Naive thymus-derived CD4-positive, alpha-beta T cell (primary cell): ENCODE data around the gene DOCK2. TPM values are rescaled to one million over a fixed set of nuclear protein-coding genes. Genes with fewer than 3 reads are reported as not detected.

Experiments
- ATAC-seq: fragments of 150-1000 bp; cut with Tn5 transposase; 2 replicates; pipeline ENCODE4 v1.10.0; 2021; ENCODE audit warnings: mild to moderate bottlenecking, moderate library complexity
- CTCF ChIA-PET: fragments of 350-600 bp; sonication (Branson Sonifier 250); formaldehyde crosslinking; loops from one replicate; lab custom pipeline; 2021; ENCODE audit warnings: antibody characterized with exemption; lab: Charles Lee
- POLR2A ChIA-PET: fragments of 350-600 bp; sonication (Branson Sonifier 250); formaldehyde crosslinking; loops from one replicate; lab custom pipeline; 2021; ENCODE audit warnings: antibody characterized with exemption, inconsistent platforms; lab: Charles Lee
- DNase-seq, 9 donors: peaks; one replicate each; pipeline versions ENCODE4 v3.0.0 to v3.0.0-alpha.2; 2020 to 2022; ENCODE audit warnings: mixed read lengths in 1 of 9
- H3K27ac ChIP-seq: one replicate; pipeline ENCODE4 v1.7.0; 2013; ENCODE audit warnings: mild to moderate bottlenecking, low read depth, low read length, moderate library complexity
- H3K27me3 ChIP-seq, 2 donors: one replicate each; pipeline ENCODE4 v1.7.0; 2013; ENCODE audit warnings: low read length in 2 of 2, mild to moderate bottlenecking in 2 of 2, moderate library complexity in 2 of 2; ENCODE audit not compliant: control insufficient read depth in 2 of 2, insufficient read depth in 2 of 2
- H3K36me3 ChIP-seq, 3 experiments: 1 replicate in 2 of 3; 2 replicates in 1 of 3; pipeline ENCODE4 v1.7.0; 2013; ENCODE audit warnings: low read length in 3 of 3, mild to moderate bottlenecking in 3 of 3, moderate library complexity in 1 of 3; ENCODE audit not compliant: insufficient read depth in 3 of 3, control insufficient read depth in 2 of 3
- H3K4me1 ChIP-seq, 2 donors: one replicate each; pipeline ENCODE4 v1.7.0; 2013; ENCODE audit warnings: low read length in 2 of 2, mild to moderate bottlenecking in 2 of 2, moderate library complexity in 1 of 2; ENCODE audit not compliant: control insufficient read depth in 2 of 2, insufficient read depth in 2 of 2
- H3K4me3 ChIP-seq: 2 replicates; pipeline ENCODE4 v1.7.0; 2013; ENCODE audit warnings: mild to moderate bottlenecking, low read length
- H3K9me3 ChIP-seq, 3 experiments: 1 replicate in 2 of 3; 2 replicates in 1 of 3; pipeline ENCODE4 v1.7.0; 2013; ENCODE audit warnings: low read length in 3 of 3; ENCODE audit not compliant: control insufficient read depth in 2 of 3
- H3K27ac Mint-ChIP-seq, 9 donors: one replicate each; pipeline ENCODE4 v1.8.0; 2020 to 2022; ENCODE audit warnings: mixed read lengths in 9 of 9, mild to moderate bottlenecking in 8 of 9, moderate library complexity in 5 of 9, inconsistent platforms in 2 of 9
- H3K27me3 Mint-ChIP-seq, 5 donors: one replicate each; pipeline ENCODE4 v1.8.0; 2021 to 2022; ENCODE audit warnings: mixed read lengths in 5 of 5, mild to moderate bottlenecking in 1 of 5
- H3K36me3 Mint-ChIP-seq, 5 donors: one replicate each; pipeline ENCODE4 v1.8.0; 2020 to 2022; ENCODE audit warnings: mixed read lengths in 5 of 5, mild to moderate bottlenecking in 3 of 5, inconsistent platforms in 1 of 5
- H3K4me1 Mint-ChIP-seq, 7 donors: one replicate each; pipeline ENCODE4 v1.8.0; 2020 to 2022; ENCODE audit warnings: mixed read lengths in 7 of 7, mild to moderate bottlenecking in 3 of 7, inconsistent platforms in 1 of 7
- H3K4me3 Mint-ChIP-seq, 10 donors: one replicate each; pipeline ENCODE4 v1.8.0; 2020 to 2022; ENCODE audit warnings: mild to moderate bottlenecking in 10 of 10, mixed read lengths in 10 of 10, moderate library complexity in 6 of 10, inconsistent platforms in 2 of 10
- H3K9me3 Mint-ChIP-seq, 11 donors: one replicate each; pipeline ENCODE4 v1.8.0; 2020 to 2022; ENCODE audit warnings: mixed read lengths in 11 of 11, mild to moderate bottlenecking in 4 of 11, inconsistent platforms in 1 of 11, moderate library complexity in 1 of 11
- intact Hi-C, 2 donors: fragments of 100-400 bp; cut with micrococcal nuclease; formaldehyde crosslinking; loops; one replicate each; pipeline ENCODE4 v1.15.1; 2023
- polyA plus RNA-seq, 2 donors: library from polyadenylated mRNA; unstranded; fragments of 300-500 nt; fragmentation: Illumina TruSeq; gene quantifications; one replicate each; pipeline ENCODE4 v1.2.3, GENCODE V29; 2021
- total RNA-seq, 6 experiments: library from RNA in 5 of 6; stranded (reverse) in 5 of 6; gene quantifications; 1 replicate in 5 of 6; 2 replicates in 1 of 6; pipeline ENCODE4 v1.2.3 and lab custom pipeline; 2021 to 2026

The DOCK2 gene
- total and polyA plus RNA-seq, 7 experiments from 2014 or later = 63.7 to 345 (median 202) TPM

DNA sequence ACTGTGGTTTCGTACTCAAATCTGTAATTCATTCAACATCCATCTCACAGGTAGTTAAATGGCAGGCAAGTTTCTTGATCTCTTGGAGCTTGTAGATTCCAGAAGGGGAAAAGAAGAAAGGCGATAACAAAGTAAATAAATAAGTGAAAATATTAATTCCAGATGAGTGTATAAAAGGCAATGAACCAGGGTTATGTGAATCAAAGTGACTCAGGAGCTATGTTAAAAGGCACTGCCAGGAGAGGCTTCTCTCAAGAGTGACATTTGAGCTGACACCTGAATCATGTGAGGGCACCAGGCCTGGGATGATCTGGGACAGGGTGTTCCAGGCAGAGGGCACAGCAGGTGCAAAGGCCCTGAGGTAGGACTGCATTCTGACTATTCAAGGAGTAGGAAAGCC lies 45.0 kb downstream of the DOCK2 start:
- CTCF ChIA-PET = no interaction called here
- H3K27ac ChIP-seq = no peak overlapping the region
- POLR2A ChIA-PET = no interaction called here

DNA sequence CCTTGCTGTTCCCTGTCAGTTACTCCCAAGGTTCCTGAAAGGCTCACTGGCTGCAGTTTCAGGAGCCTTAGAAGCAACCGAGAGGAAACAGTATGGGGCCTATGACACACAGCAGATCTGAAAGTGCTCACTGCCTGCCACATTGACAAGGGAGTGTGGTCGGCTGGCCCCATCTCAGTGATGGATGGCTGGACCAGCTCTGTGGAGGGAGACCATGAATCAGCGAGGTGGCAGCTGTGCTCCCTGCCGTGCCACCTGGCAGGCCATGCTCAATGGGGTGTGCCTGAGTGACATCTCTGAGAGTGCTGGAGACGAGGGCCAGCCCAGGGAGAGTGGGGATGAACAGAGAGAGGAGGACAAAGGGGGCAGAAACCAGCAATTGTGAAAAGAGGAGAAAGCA lies 49.1 kb downstream of the DOCK2 start:
- H3K27ac ChIP-seq = no peak overlapping the region
- Mint-ChIP-seq H3K27ac (peak overlapping the region in 4 of 9 donors; percentile 38 to 62 (median 48)), H3K9me3 (no peaks in the 10 kb centered on the region), H3K4me1 (peaks cover 0 to 6% (median 0%) of the 10 kb centered on the region in 7 donors), H3K27me3 (no peaks in the 10 kb centered on the region), H3K4me3 (no peak overlapping the region), H3K36me3 (peaks cover 26 to 77% (median 60%) of the 10 kb centered on the region in 5 donors)
- intact Hi-C loops = no loop called here
- H3K4me1 ChIP-seq = no peaks in the 10 kb centered on the region
- H3K4me3 ChIP-seq = no peak overlapping the region
- ChIA-PET CTCF (no interaction called here), POLR2A (interaction anchor here (0.7 kb wide), 1 partner anchor 12 kb away, joined by 3 read pairs; no protein-coding TSS in a partner anchor)
- no peaks in the 10 kb centered on the region for H3K27me3 ChIP-seq
- peaks cover 23 to 97% (median 30%) of the 10 kb centered on the region in 3 experiments for H3K36me3 ChIP-seq
- H3K9me3 ChIP-seq = no peaks in the 10 kb centered on the region
- ATAC-seq = no peak
- no peak for DNase-seq

More for the DNA sequence above, 45.0 kb downstream of the DOCK2 start:
- no peaks in the 10 kb centered on the region for H3K9me3 ChIP-seq
- ATAC-seq = no peak
- Mint-ChIP-seq H3K4me3 (no peak overlapping the region), H3K4me1 (peaks cover 0 to 6% (median 0%) of the 10 kb centered on the region in 7 donors), H3K9me3 (no peaks in the 10 kb centered on the region), H3K27me3 (no peaks in the 10 kb centered on the region), H3K36me3 (peaks cover 32 to 77% (median 58%) of the 10 kb centered on the region in 5 donors), H3K27ac (no peak overlapping the region)
- intact Hi-C loops = no loop called here
- DNase-seq = no peak
- peaks cover 19 to 98% (median 22%) of the 10 kb centered on the region in 3 experiments for H3K36me3 ChIP-seq
- H3K4me3 ChIP-seq = no peak overlapping the region
- H3K4me1 ChIP-seq = no peaks in the 10 kb centered on the region
- no peaks in the 10 kb centered on the region for H3K27me3 ChIP-seq

DNA sequence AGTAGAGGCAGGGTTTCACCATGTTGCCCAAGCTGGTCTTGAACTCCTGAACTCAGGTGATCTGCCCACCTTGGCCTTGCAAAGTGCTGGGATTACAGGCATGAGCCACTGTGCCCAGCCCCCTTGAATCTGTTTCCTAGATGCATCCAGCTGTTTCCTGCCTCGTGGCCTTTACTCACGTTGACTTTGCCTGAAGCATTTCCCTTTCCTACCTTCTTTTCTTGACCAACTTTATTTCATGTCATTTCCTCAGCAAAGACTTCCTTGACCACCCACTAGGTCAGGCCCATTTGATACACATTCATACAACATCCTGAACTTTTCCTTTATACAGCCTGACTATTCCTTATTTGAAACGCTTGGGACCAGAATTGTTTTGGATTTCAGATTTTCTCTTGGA lies 51.0 kb downstream of the DOCK2 start:
- ATAC-seq (no peak), DNase-seq (no peak)
- intact Hi-C loops = no loop called here
- no peaks in the 10 kb centered on the region for H3K27me3 Mint-ChIP-seq
- Histone ChIP-seq H3K9me3 (no peaks in the 10 kb centered on the region), H3K36me3 (peaks cover 19 to 95% (median 33%) of the 10 kb centered on the region in 3 experiments), H3K27me3 (no peaks in the 10 kb centered on the region), H3K4me1 (no peaks in the 10 kb centered on the region), H3K4me3 (no peak overlapping the region), H3K27ac (no peak overlapping the region)
- peaks cover 0 to 12% (median 0%) of the 10 kb centered on the region in 7 donors for H3K4me1 Mint-ChIP-seq
- H3K27ac Mint-ChIP-seq = peak overlapping the region in 2 of 9 donors; percentile 23 to 61
- POLR2A ChIA-PET = interaction anchor here (1.3 kb wide), 2 partner anchors 47 to 50 kb away, joined by 3 to 4 read pairs; no protein-coding TSS in a partner anchor
- H3K36me3 Mint-ChIP-seq = peaks cover 22 to 72% (median 55%) of the 10 kb centered on the region in 5 donors
- no peak overlapping the region for H3K4me3 Mint-ChIP-seq
- no peaks in the 10 kb centered on the region for H3K9me3 Mint-ChIP-seq
- CTCF ChIA-PET = no interaction called here

DNA sequence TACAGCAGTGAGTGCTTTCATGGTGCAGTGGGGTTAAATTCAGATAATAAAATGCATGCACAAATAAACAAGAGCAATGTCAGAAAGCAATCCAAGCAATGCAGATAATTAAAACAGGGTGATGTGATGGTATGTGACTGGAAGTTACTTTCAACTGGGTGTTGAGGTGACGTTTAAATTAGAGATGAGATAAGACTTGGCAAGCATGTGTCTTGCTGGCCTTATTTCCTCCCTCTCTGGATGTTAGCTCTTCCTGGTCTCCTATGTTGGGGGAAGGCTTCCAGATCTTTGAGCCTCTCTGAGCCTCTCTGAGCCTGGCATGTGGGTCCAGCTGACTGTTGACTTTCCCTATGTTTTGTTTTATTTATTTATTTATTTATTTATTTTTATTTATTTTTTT lies 54.4 kb downstream of the DOCK2 start:
- Mint-ChIP-seq H3K27me3 (no peaks in the 10 kb centered on the region), H3K4me3 (no peak overlapping the region), H3K27ac (peak overlapping the region in 1 of 9 donors; percentile 45), H3K4me1 (peaks cover 0 to 12% (median 0%) of the 10 kb centered on the region in 7 donors), H3K36me3 (peaks cover 12 to 76% (median 57%) of the 10 kb centered on the region in 5 donors), H3K9me3 (no peaks in the 10 kb centered on the region)
- peaks cover 15 to 93% (median 21%) of the 10 kb centered on the region in 3 experiments for H3K36me3 ChIP-seq
- no peaks in the 10 kb centered on the region for H3K9me3 ChIP-seq
- ChIA-PET CTCF (no interaction called here), POLR2A (no interaction called here)
- intact Hi-C loops = no loop called here
- no peak overlapping the region for H3K4me3 ChIP-seq
- no peak for ATAC-seq
- no peaks in the 10 kb centered on the region for H3K4me1 ChIP-seq
- H3K27ac ChIP-seq = no peak overlapping the region
- no peak for DNase-seq
- no peaks in the 10 kb centered on the region for H3K27me3 ChIP-seq

DNA sequence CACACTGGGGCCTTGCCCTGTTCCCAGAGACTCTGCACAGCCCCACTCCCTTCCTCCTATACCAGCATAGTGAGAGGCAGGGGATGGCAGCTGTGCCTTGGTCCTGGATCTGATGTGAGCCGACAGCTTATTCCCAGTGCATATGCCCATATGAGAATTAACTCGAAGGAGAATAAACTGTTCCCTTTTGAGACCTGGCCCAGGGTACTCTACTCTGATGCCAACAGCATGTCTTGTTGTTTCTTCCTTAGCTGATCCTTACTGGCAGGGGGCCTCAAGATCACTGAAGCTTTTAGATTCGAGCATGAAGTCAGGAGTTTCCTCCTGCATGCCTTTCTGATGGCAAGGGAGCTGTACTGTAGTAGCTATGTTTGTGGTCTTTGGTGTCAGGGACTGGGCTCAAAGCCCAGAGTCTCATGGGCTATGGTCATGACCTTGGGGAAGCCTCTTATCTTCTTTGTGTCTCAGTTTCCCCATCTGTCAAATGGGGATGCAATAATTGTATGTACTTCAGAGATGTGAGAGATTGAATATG lies 57.1 kb downstream of the DOCK2 start:
- peak overlapping the region in 1 of 9 donors; percentile 27 for H3K27ac Mint-ChIP-seq
- Histone ChIP-seq H3K27ac (no peak overlapping the region), H3K27me3 (no peaks in the 10 kb centered on the region), H3K4me3 (no peak overlapping the region), H3K9me3 (no peaks in the 10 kb centered on the region), H3K4me1 (no peaks in the 10 kb centered on the region), H3K36me3 (peaks cover 27 to 95% (median 35%) of the 10 kb centered on the region in 3 experiments)
- CTCF ChIA-PET = no interaction called here
- no peaks in the 10 kb centered on the region for H3K27me3 Mint-ChIP-seq
- POLR2A ChIA-PET = no interaction called here
- no peaks in the 10 kb centered on the region for H3K9me3 Mint-ChIP-seq
- H3K4me3 Mint-ChIP-seq = no peak overlapping the region
- no peak for DNase-seq
- H3K4me1 Mint-ChIP-seq = peaks cover 0 to 10% (median 0%) of the 10 kb centered on the region in 7 donors
- peaks cover 22 to 85% (median 50%) of the 10 kb centered on the region in 5 donors for H3K36me3 Mint-ChIP-seq
- ATAC-seq = no peak
- intact Hi-C loops = no loop called here

DNA sequence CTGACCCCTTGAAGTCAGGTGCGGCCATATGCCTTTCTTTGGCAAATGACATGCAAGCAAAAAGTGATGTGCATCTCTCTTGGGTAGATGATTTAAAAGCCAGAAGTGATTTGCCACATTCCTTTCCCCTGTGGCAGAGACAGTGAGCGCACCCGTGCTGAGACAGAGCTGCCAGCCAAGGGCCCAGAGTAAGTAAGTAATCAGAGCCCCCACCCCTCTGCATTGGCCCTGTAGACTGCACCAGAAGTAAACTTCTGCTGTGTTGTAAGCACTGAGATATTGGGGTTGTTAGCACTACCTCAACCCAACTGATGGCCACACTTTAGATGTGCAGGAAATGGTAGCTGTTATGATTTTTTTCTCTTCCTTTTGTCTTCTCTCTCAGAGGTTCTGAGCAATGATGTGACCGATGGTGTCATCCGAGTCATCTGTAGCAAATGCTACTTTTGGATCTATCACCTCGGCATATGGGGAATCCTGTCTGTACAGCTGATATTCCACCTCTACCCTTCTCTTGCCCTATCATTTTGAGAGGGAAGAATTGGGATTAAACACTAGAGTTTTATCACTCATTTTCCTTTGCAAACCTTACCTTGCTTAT lies 58.0 kb downstream of the DOCK2 start:
- ChIA-PET CTCF (no interaction called here), POLR2A (no interaction called here)
- no peaks in the 10 kb centered on the region for H3K27me3 Mint-ChIP-seq
- H3K36me3 ChIP-seq = peaks cover 33 to 95% (median 44%) of the 10 kb centered on the region in 3 experiments
- DNase-seq (no peak), ATAC-seq (no peak)
- intact Hi-C loops = no loop called here
- no peak overlapping the region for H3K27ac ChIP-seq
- H3K4me3 Mint-ChIP-seq = no peak overlapping the region
- peak overlapping the region in 1 of 9 donors; percentile 65 for H3K27ac Mint-ChIP-seq
- H3K9me3 Mint-ChIP-seq = no peaks in the 10 kb centered on the region
- peaks cover 0 to 10% (median 0%) of the 10 kb centered on the region in 7 donors for H3K4me1 Mint-ChIP-seq
- H3K4me3 ChIP-seq = no peak overlapping the region
- H3K4me1 ChIP-seq = no peaks in the 10 kb centered on the region
- no peaks in the 10 kb centered on the region for H3K27me3 ChIP-seq
- H3K36me3 Mint-ChIP-seq = peaks cover 22 to 85% (median 47%) of the 10 kb centered on the region in 5 donors
- H3K9me3 ChIP-seq = no peaks in the 10 kb centered on the region
